ENCODE results near the gene GPR31.

GPR31 gene

DNA sequence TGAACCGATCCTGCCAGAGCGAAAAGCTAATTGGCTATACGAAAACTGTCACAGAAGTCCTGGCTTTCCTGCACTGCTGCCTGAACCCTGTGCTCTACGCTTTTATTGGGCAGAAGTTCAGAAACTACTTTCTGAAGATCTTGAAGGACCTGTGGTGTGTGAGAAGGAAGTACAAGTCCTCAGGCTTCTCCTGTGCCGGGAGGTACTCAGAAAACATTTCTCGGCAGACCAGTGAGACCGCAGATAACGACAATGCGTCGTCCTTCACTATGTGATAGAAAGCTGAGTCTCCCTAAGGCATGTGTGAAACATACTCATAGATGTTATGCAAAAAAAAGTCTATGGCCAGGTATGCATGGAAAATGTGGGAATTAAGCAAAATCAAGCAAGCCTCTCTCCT lies 20.7 kb downstream of the GPR31 start:
- DNase-seq, result no peak

DNA sequence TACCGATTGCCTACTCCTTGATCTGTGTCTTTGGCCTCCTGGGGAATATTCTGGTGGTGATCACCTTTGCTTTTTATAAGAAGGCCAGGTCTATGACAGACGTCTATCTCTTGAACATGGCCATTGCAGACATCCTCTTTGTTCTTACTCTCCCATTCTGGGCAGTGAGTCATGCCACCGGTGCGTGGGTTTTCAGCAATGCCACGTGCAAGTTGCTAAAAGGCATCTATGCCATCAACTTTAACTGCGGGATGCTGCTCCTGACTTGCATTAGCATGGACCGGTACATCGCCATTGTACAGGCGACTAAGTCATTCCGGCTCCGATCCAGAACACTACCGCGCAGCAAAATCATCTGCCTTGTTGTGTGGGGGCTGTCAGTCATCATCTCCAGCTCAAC lies 21.4 kb downstream of the GPR31 start:
- no peak for DNase-seq

DNA sequence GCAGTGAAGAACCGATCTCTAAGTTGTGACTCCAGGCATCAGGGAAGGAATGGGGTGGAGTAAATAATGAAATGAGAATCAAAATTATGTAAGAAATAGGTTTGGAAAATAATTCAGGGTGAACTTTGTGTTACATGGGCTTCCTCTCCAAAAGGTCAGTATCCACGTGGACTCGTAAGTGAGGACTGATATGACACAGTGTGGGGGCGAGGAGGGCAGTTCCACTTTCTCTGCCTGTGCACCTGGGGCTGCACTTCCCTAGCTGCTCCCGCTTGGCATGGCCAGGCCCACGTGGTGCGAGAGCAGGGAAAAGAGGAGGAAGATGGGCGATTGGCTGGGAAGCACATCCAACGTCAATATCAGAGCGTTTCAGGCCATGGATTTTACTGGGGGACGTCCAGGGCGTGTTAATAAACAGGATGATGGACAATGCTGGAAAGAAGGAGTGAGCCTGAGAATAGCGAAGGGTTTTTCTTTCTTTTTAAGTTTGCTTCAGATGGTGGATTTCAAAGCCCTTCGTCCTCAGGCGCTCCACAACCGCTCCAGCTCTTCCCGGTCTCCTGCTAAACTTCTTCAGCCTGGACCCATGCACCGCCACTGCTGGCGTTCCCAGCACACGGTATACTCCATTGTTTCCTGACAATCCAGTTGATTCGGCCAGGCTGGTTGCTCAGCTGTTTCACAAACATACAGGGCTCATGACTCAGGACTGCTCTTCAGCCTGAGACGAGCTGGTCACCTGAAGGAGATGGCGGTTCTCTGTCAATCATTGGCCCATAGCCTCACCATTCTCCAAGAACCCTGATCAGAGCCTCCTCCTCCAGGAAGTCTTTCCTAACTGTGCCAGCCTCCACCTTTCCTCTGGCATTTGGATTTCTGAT lies 23.1 kb downstream of the GPR31 start:
- DNase-seq, result no peak

DNA sequence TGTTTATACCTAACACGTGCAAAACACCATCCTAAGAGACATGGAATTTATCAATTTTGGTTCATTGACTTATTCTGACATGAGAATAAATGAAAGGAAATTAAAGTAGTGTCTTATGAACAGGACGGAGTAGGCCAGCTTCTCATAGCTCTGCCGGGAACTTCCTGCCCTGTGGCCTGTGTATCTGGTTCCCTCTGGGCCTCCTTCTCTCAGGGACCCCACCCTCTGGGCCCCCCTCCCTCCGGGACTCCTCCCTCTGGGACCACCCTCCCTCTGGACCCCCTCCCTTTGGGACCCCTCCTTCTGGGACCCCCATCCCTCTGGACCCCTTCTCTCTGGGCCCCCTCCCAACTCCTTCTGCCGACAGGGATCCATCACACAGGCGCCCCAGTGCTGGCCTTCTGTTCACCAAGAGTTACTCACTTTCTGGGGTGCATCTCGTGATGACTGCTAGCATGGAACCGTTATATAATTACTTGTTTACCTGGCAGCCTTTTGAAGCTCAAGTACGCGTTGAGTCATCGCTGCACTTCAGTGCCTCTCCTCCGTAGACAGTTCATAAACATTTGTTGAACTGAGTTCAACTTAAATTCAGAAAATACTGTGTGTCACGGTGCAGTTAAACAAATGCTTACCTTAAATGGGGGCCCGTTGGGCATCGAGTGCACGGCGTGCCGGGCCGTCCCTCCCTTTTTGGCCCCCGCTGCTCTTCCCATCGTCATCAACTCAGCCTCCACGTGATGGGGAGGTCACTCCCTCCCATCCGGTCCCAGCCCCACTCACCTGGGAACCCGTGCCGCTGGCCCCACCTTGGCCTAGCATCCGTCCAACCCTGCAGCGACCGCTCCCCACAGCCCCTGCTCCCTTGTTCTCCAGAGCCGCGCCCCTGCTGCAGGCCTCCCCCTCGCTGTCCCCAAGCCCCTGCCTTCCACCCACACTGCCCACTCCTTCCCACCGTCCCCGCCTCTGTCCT lies 26.8 kb downstream of the GPR31 start:
- no peak for DNase-seq

DNA sequence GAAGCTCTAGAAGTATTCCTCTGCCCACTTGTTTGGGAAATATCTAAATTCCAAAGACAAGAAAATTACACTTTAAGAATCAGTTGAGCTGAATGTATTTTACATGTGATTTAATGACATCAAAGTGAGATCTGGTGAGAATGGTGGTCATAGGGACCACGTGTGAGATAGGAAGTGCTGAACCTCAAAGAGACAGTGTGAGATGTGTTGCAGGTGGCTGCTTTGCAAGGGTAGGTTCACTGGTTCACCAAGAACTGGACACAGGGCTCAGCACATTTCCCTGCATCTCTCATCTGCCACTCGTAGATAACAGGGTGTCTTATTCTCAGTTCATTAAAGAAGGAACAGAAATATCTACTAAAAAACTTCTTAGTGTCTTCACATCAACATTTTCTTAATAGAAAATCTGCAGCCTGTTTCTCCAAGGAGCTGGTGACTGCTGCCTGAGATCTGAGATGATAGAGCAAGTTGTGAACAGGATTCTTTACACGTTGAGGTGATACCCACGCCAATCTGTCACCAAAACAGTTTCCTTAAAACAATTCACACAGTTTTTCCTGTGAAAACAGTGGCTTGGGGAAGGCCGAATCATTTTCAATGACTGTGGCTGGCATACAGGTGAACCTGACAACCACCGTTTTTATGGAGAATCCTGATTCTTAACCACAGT lies 27.6 kb downstream of the GPR31 start:
- DNase-seq, result no peak

DNA sequence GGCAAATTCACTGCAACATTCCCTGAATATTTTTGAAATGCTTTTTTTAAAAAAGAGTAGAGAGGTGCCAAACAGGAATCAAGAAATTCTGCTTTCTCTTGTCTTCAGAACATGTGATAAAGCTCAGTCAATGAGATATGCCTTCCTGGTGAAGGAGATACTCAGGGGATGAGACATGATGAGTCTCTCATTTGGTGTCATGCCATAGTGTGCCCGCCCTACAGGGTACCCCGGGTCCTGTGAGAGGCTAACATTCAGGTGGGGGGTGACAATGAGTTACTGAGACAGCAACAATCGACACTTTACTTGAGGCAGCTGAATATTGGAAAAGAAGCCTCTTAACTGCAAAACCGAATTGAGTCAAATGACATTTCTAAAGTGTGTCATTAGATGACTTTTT lies 28.2 kb downstream of the GPR31 start:
- no peak for DNase-seq

DNA sequence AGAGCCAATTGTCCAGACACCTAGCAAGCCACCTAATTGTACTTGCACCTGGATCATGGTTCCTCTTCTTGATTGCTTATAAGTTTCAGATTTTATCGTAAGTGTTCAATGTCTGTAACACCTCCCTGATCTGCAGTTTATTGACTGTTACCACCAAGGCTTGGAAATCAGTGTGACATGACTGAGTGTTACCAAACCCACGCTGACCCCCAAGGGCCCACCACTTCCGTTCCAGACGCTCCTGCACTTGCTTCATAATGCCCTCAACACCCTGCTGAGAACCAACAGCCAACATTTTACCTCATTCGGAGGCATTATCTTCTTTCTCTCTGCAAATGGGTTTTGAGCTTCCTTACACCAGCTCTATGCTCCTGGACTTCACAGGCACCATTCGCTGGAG lies 28.6 kb downstream of the GPR31 start:
- no peak for DNase-seq

DNA sequence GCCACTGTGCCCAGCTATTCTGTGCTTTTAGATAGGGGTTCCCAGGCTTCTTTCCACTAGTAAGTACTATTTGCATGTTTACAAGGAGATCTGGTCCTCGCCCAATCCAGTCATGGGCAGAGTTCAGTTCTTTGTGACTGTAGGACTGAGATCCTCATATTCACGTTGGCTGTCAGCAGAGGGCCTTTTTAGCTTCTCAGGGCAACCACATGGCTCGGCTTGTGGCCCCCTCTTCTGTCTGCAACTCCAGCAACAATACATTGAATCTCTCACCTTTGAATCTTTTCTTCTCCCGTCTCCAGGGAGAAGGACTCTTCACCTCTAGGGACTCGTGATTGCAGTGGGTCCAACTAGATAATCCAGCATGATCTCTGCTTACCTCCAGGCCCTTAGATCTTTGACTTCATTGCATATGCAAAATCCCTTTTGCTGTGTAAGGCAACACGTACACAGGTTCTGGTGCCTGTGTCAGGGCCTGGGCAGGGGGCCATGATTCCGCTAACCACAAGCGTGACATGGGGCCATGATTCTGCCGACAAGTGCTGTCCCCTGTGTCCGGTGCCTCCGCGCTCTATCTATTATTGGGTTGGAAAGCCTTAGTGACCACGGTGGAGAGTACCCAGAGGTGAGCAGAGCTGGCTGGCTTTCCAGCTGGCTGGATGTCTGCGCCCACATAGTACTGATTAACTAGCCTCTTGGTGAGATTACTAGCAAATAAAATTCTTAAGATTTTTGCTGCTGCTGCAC lies 29.8 kb downstream of the GPR31 start:
- no peak for DNase-seq

DNA sequence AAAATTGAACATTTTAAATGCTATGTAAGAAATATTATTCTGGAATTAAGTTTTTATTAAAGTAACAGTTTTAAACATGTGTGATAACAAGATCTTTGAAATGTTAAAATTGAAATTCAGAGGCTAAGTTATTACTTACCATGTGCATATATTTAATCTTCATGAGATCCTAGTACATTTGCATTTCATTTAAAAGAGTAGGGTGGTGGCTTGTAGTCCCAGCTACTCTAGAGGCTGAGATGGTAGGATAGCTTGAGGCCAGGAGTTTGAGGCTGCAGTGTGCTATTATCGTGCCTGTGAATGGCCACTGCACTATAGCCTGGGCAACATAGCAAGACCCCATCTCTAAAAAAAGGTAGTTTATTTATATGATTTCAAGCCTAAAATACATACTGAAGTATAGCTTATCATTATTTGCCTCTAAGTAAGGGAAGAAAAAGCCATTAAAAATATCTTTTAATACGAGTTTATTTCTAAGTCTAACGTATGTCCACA lies 31.9 kb downstream of the GPR31 start:
- DNase-seq, result no peak

DNA sequence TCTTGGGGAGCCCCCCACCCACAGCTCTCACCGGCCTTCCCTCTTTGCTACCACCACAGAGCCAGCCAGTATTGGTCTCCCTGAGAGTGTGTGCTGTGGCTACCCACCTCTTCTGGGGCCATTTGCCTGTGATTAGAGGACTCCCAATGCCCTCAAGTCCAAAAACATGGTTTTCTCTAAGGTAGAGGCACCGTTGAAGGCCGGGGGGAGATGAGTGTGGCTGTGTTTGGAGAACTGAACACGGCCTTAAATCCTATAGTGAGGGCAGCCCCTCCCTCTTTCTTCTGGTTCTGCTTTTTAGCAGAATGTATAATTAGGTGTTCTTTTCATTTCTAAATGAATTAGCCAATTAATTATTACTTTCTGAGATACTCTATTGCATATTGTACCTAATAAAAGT lies 32.4 kb downstream of the GPR31 start:
- peak in 1 of 2 experiments; percentile 19 for DNase-seq

DNA sequence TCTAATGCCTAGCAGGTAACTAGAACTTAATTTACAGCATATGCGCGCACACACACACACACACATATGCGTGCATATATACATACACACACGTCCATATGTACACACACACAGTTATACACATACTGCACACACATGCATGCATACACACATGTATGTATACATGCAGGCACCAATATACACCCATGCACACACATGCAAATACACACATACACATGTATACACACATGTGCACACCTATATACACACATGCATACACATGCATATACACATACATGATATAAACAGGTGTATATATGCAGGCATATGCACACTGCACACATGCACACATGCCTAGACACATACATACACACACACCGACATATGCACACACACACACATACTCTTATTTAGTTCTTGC lies 33.0 kb downstream of the GPR31 start:
- DNase-seq, result no peak

DNA sequence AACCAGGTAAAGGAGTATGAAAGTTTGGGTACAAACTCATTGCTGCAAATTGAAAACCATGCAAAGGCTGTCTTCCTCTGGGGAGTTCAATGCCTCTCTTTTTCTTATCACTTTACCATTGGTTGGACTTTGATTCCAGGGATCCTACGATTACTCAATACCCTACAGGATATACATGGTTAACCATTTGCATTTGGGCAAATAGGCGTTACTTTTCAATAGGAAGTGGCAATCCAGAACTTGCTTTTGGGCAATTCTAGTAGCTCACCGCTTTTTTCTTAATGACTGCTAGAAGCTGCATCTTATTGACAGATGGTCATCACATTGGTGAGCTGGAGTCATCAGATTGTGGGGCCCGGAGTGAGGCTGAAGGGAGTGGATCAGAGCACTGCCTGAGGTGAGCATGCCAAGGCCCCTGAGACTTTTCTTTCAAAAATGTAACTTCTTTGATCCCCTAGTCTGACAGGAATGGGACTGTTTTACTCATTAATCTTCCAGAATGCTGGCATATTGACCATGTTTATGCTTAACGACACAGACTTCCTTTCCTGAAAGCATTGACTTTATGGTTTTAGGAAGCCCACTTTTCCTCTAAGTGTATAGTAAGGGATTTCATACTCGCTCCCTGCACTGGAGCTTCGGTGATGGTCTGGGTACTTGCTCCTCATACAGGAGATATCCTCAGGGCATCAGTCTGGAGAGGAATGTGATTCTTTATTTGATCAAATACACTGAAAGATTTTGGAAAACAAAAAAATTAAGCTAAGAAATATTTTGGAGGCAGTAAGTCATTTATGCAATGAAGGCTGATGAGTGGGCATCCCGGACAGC lies 34.7 kb downstream of the GPR31 start, which contains the start of gene CCR6:
Gene CCR6 (plus strand): TSS at position 270 of the 831 bp plus-strand sequence. CDS start 13,039 bp downstream, outside the sequence.
- no peak for DNase-seq

DNA sequence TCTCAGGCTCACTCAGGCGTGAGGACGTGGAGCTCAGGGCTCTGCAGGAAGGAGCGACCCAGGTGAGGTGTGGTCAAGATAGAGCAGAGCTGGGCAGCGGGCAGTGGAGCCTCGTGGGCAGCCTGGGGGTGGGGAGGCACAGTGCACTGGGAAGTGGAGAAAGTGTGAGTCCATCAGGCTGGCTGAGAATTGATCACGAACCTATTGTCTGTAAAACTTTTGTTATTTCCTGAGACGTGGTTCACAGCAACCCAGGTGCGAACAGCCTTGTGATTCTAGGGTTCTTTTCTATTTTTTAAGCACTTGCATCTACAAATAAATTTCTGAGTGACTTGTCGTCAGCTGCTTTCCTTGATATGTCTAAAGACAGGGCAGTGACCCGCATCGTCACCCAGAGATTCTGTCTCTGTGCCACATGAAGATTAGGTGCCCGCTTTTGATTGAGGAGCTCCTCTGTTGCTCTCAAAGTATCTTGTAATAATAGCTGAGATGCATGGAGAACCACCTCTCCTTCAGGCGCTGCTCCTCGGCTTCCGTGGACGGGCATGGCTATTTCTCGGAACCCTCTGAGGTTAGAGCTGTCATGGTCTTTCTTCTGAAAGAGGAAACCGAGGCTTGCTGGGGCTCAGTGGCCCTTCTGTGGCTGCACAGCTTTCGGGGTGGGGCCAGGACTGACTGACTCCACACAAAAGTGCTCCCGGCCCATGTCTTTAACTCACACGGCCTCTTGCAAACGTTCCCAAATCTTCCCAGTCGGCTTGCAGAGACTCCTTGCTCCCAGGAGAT lies 35.5 kb downstream of the GPR31 start:
- no peak for DNase-seq

DNA sequence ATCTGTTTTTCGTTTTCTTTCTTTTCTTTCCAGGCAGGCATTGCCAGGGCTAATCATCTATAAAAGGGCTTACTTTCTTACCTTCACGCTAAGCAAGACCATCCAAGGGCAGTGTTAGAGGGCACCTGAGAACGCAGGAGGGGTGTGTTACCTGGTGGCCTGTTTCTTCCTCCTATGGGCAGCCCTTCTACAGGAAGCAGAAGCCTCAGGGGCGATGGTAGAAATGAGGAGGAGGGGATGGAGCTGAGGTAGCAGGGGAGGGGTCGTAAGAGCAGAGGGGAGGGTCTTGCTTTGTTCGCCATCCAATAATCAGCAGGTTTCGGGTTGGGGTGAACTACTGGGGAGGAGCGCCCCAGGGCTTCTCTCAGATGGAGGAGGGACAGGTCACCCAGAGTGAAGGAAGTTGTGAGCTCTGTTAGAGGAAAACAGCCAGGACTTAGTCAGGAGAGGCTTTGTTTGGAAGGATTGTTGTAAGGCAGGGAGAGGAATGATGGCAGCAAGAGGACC lies 36.4 kb downstream of the GPR31 start:
- no peak for DNase-seq

DNA sequence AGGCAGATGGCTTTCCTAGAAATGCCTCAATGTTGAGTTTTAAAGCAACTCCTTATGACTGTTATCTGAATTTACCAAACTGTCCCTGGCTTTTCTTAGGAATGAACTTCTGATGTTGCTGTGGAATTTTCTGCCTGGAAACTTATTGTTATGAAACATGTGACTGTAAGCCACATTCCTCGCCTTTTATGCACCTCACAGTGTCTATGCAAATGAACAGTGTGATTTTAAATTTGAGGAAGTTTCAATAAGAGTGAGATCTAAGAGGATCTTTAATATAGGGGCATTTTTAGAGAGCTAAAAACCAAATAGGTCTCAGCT lies 37.2 kb downstream of the GPR31 start:
- no peak for DNase-seq

DNA sequence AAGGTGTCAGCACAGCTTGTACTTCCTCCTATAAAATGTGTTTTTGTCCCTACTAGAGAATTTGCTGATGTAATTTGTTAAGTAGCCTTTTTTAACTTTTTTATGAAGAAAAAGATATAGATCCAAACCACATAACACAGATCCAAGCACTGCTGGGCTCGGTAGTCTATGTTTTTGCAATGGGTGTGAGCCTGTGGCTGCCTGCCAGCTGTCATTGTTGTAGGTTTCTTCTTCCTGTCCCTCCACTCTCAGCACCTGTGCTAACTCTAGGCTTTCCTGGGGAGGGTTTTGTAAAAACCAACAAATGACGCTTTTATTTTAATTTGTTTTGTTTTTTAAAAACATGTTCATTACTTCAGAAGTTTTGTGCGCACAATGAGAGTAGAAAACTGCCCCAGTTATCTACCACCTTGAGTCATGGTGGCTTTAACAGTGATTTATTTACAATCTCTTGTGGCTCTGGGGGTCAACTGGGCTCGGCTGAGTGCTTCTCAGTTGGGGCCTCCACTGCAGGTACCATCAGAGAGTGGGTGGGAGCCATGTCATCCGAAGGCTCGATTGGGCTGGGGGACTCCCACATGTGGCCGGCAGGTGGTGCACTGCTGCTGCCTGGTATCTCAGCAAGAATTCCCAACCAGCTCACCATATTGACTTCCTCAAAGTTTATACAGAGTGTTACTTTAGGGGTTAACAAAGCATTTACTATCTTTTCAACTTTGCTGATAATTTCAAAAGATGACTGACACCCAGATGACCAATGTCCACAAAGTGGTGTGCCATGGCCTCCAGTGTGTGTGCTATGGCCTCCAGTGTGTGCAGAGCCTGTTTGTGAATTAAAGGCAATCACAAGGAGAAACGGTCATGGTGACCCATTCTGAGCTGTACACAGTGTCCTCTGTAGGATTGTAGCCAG lies 37.9 kb downstream of the GPR31 start:
- no peak for DNase-seq

DNA sequence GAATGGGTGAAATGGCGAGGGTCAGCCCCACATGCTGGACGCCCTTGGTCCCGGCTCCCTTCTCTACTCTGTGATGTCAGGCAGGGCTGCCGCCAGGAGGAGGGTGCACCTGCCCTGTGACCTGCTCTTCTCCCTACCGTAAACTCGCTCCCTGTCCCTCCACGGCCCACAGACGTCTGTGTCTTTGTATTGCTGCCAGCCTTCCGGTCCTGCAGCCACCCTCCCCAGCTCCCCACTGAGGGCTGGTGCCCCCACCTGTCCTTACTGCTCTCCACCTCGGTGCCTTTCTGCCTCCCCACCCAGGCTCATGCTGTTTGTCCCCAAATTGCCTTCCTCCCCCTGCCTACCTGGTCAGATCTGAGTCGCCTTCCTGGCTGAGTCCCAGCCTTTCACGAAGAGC lies 38.9 kb downstream of the GPR31 start:
- DNase-seq, result no peak

DNA sequence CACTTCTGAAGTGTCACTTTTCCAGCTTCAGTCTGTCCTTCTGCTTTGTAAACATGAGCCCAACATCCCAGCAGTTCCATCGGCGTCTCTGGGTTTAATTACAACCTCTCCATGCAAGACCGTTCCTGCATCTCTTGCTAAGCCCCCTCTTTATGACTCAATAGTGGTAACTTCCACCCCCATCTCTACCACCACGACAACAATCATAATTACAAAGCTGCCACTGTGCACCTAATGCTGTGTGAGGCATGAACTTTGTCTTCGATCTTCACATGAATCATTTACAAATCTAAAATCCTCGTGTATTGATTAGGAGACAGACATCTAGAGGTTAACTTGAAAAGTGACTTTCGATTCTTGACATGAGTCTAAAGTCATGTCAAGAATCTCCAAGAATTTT lies 39.8 kb downstream of the GPR31 start:
- DNase-seq, result no peak

DNA sequence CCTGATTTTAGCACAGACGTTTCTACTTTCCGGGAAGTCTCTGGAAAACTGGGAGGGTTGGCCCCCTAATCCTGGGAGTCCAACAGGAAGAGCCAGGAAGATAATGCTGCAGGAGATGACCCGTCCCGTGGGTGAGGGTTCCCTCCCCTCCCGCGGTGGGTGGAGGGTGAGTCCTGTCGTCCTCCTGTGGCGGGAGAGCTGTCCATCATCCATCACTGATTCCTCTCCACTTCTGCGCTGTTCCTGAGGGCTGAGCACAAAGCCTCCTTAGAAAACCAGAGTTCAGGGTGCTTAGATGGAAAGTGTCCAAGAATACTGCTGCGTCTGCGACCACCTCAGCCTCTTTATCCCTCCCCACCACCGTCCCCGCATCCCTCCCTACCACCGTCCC lies 40.9 kb downstream of the GPR31 start:
- DNase-seq, result no peak
